ENCODE measurements around the gene ABO.
"Not testable (repeated sequence)": the region's sequence is repeated elsewhere in the genome, so short reads cannot be mapped to it uniquely, and the experiment has no call there.

ABO gene

GRCh38 chr9:133225171-133226011, 49.6 kb downstream of the ABO start:
- no peak for DNase-seq (ENCODE audit: low spot score)

GRCh38 chr9:133224762-133225161, 50.2 kb downstream of the ABO start:
- DNase-seq (ENCODE audit: low spot score), result no peak

- DNase-seq (ENCODE audit: low spot score), result not testable (repeated sequence)
These were observed 51.7 kb downstream of the ABO start for GRCh38 chr9:133223159-133223756.

GRCh38 chr9:133221994-133222393, 53.0 kb downstream of the ABO start:
- not testable (repeated sequence) for DNase-seq (ENCODE audit: low spot score)

GRCh38 chr9:133221177-133221809, 53.7 kb downstream of the ABO start:
- no peak for DNase-seq (ENCODE audit: low spot score)

- not testable (repeated sequence) for DNase-seq (ENCODE audit: low spot score)
These were observed 56.7 kb downstream of the ABO start for GRCh38 chr9:133218049-133218975.

GRCh38 chr9:133217333-133217988, 57.5 kb downstream of the ABO start:
- DNase-seq (ENCODE audit: low spot score), result not testable (repeated sequence)

- DNase-seq (ENCODE audit: low spot score), result not testable (repeated sequence)
These were observed 60.7 kb downstream of the ABO start for GRCh38 chr9:133214276-133214675.

- DNase-seq (ENCODE audit: low spot score), result no peak
These were observed 64.4 kb downstream of the ABO start for GRCh38 chr9:133210609-133211008.

GRCh38 chr9:133210202-133210532, 64.8 kb downstream of the ABO start:
- DNase-seq (ENCODE audit: low spot score), result no peak

- DNase-seq (ENCODE audit: low spot score), result not testable (repeated sequence)
These were observed 65.4 kb downstream of the ABO start for GRCh38 chr9:133209327-133210201.

- DNase-seq (ENCODE audit: low spot score), result not testable (repeated sequence)
These were observed 66.1 kb downstream of the ABO start, which contains the start of gene OBP2B for GRCh38 chr9:133208880-133209300. OBP2B (minus strand) TSS chr9:133209250; CDS start chr9:133209199, 51 bp downstream.

GRCh38 chr9:133208171-133208879, 66.7 kb downstream of the ABO start:
- not testable (repeated sequence) for DNase-seq (ENCODE audit: low spot score)

- DNase-seq (ENCODE audit: low spot score), result no peak
These were observed 67.3 kb downstream of the ABO start for GRCh38 chr9:133207540-133208170.

- DNase-seq (ENCODE audit: low spot score), result no peak
These were observed 67.9 kb downstream of the ABO start for GRCh38 chr9:133207021-133207531.

GRCh38 chr9:133205996-133206931, 68.7 kb downstream of the ABO start:
- no peak for DNase-seq (ENCODE audit: low spot score)

- not testable (repeated sequence) for DNase-seq (ENCODE audit: low spot score)
These were observed 69.5 kb downstream of the ABO start for GRCh38 chr9:133205481-133205887.
